ENCODE data around the gene TACC3. TPM values are rescaled to one million over a fixed set of nuclear protein-coding genes. Genes with fewer than 3 reads are reported as not detected.

The TACC3 gene
- total and polyA plus RNA-seq, 2 of the 8 experiments (the other 6 are each of a cell fraction or from before 2014, with no cell fraction given): 73.8 to 148 TPM

- no peak for TF ChIP-seq RXRA (IDR thresholded peaks at IDR 0.05; ENCODE audit: insufficient read depth, low read depth, low read length)
- TF ChIP-seq RBBP5 (IDR thresholded peaks at IDR 0.05; ENCODE audit: borderline replicate concordance, low read depth, low read length): no peak
- TF ChIP-seq BRCA1 (IDR thresholded peaks at IDR 0.05; ENCODE audit: low read depth, low read length): no peak
- TF ChIP-seq CHD2 (IDR thresholded peaks at IDR 0.05; ENCODE audit: low read length): no peak
- TF ChIP-seq CEBPB (IDR thresholded peaks at IDR 0.05; ENCODE audit: low read depth, low read length): no peak
- TF ChIP-seq POLR2A (IDR thresholded peaks at IDR 0.05; ENCODE audit: control extremely low read depth in 1 of 2, low read depth in 2 of 2, low read length in 2 of 2): no peak
- no peak for TF ChIP-seq TAF1 (IDR thresholded peaks at IDR 0.05; ENCODE audit: low read depth, low read length)
Measured at GRCh38 chr4:1785592-1785991, 64.3 kb downstream of the TACC3 start (continued).
